ENCODE results near the gene SLMAP. TPM values are rescaled to one million over a fixed set of nuclear protein-coding genes. Genes with fewer than 3 reads are reported as not detected.

SLMAP gene
- total RNA-seq, 1 donor from 2014 or later = 37.8 TPM

- no peak for DNase-seq (ENCODE audit: extremely low read depth, low read depth, low spot score)
Measured at GRCh38 chr3:57927916-57928315, 171.8 kb downstream of the SLMAP start.

DNA sequence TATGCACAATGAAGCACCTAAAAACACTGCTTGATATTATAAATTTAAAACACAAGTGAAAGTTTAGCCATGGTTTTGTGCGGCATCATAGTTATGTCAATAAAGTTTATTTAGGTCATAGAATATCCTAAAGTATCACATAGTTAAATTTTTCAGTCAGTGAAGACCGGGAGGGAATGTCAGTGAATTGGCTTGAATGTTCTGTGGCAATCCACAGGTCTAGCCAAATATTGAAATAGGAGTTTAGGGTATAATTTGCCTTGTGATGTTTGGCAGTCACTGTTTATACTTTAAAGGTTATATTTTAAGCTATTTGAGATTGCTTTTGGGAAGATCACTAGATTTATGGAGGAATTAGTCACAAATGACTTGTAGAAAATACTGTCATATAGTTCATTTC is 172.4 kb downstream of the SLMAP start:
- DNase-seq (ENCODE audit: extremely low read depth, low read depth, low spot score) = no peak

- DNase-seq (ENCODE audit: extremely low read depth, low read depth, low spot score) = no peak
Measured at GRCh38 chr3:57929988-57930387, 173.9 kb downstream of the SLMAP start.

GRCh38 chr3:57933602-57934001 is 177.5 kb downstream of the SLMAP start:
- no peak for DNase-seq (ENCODE audit: extremely low read depth, low read depth, low spot score)

- no peak for DNase-seq (ENCODE audit: extremely low read depth, low read depth, low spot score)
Measured at GRCh38 chr3:57934373-57934772, 178.3 kb downstream of the SLMAP start.

- no peak for DNase-seq (ENCODE audit: extremely low read depth, low read depth, low spot score)
Measured at GRCh38 chr3:57935539-57935938, 179.4 kb downstream of the SLMAP start.

DNA sequence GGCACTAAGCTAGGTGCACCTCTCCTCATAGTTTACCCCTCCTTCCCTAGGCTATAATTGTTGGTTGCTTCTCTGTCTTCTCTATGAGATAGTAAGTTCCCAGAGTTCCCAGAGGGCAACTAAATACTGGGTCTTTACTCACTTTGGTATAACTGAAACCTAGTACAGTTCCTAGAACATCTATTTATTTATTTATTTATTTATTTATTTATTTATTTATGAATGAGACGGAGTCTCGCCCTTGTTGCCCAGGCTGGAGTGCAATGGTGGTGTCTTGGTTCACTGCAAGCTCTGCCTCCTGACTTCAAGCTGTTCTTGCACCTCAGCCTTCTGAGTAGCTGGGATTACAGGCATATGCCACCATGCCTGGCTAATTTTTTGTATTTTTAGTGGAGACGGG is 181.0 kb downstream of the SLMAP start:
- DNase-seq (ENCODE audit: extremely low read depth, low read depth, low spot score) = no peak

DNA sequence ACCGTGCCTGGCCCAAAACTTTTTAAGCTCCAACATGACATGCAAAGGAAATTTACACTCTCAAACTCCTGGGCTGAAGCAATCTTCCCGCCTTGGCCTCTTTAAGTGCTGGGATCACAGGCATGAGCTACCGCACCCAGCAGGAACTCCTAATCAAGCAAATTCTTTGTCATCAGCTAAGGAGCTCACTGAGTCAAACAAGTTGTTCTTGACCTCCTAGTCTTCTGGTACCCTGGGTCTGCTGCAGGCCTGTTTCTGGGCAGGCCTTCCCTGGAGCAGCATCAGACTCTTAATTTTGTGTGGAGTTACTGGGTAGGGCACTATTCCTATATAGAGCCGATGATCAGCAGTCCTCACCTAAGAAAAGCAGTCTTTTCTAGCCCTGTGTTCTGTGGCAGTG is 183.7 kb downstream of the SLMAP start:
- DNase-seq (ENCODE audit: extremely low read depth, low read depth, low spot score) = no peak

DNA sequence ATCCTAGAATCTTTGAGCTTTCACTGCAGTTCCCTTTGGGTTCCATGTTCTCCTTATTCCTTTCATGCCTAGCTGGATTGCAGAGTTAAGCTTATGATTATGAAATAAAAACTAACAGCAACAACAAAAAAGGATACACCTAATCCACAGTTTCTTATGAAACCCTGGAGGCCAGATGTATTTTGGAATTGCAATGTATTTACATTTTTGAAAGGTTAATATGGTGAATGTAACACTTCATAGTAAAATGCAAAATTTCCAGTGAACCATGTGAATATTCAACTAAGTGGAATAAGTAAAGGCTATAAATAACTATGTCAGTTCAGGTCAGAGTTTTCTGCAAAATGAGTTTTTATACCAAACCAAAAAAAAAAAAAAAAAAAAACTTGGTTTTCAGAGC is 186.3 kb downstream of the SLMAP start:
- DNase-seq (ENCODE audit: extremely low read depth, low read depth, low spot score) = no peak

GRCh38 chr3:57942872-57943283 is 186.8 kb downstream of the SLMAP start:
- DNase-seq (ENCODE audit: extremely low read depth, low read depth, low spot score) = no peak

DNA sequence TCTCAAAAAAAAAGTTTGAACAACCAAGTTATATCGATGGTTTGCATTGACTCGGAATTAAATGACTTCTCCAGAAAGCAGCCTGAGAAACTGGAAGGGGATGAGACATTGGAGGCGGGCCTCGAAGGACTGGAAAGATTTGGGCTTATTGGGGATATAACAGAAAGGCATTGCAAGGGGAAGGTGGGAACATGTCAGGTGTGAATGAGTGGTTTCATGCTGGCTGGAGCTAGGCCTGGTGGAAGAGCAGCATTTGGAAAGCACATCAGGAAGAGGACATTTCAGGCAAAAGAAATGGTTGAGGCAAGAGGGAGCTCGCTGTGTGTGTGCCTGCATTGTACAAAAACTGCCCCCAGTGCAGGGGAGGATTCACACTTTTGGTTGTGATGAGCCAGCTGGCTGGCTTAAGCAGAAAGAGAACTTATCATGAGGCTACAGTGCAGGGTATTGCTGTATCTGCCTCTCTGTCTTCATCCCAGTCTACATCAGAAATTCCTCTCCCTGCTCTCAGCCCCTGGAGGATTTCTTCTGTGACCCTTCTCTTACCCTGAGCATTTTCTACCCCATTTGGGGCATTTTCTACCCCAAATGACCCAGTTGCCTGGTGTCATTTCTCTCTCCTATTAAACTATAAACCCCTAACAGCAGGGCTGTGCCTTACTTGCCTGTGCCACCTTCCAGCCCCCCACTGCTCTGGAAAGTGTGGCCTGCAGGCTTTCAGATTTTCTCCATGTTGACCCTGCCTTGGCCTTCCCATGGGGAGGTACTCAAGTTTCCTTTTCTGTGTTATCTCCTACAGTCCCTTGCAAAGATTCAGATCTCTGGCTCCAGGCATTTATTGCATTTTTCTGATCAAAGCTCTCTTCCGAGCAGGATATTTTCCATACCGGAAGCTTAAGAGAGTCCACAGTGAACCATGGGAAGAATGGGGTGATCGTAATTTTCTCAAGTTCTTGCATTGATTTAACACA is 187.7 kb downstream of the SLMAP start:
- no peak for DNase-seq (ENCODE audit: extremely low read depth, low read depth, low spot score)

DNA sequence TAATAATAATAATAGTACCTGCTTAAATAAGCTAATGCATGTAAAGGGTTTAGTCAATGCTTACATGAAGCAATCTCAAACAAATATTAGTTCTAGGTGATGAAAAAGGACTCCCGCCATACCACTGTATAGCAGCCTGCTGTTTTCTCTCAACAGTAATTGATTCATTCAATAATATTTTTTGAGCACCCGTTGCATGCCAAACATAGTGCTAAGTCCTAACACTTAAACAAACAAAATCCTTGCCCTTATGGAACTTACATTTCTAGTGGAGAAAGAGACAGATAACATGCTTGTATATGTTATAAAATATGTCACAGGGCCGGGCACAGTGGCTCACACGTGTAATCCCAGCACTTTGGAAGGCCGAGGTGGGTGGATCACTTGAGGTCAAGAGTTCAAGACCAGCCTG is 190.9 kb downstream of the SLMAP start:
- DNase-seq (ENCODE audit: extremely low read depth, low read depth, low spot score) = no peak

GRCh38 chr3:57948080-57948671 is 192.1 kb downstream of the SLMAP start:
- DNase-seq (ENCODE audit: extremely low read depth, low read depth, low spot score) = no peak

DNA sequence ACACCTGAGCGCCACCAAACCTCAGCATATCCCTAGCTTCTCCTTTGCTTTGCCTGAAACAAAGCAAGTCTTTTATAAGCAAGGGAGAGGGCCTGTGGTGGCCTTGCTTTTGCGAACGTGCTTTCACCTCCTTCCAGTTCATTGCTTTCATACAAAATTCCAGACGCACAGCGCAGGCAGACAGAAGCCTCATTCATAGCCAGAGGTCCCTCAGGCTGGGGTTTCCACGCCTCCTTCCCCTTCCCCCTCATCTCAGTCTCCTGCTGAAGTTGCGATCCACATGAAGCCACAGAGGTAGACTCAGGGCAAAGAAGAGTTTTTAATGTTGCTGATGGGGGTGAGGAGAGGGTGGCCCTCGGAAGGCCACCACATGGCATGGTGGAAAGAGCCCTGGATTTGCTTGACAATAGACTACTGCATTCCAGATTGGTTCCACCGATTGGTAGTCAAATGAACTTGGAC is 192.7 kb downstream of the SLMAP start:
- no peak for DNase-seq (ENCODE audit: extremely low read depth, low read depth, low spot score)

DNA sequence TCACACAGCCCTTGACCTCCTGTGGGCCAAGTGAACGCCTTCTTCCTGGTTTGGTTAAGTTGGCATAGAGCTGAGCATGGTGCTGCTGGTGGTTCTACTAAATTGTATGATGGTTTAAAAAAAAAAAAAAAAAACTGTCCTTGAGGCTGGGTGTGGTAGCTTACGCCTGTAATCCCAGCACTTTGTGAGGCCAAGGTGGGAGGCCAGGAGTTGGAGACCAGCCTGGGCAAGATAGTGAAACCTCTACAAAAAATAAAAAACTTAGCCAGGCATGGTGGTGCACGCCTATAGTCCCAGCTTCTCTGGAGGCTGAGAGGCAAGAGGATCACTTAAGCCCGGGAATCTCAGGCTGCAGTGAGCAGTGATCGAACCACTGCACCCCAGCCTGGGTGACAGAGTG is 193.2 kb downstream of the SLMAP start:
- no peak for DNase-seq (ENCODE audit: extremely low read depth, low read depth, low spot score)

DNA sequence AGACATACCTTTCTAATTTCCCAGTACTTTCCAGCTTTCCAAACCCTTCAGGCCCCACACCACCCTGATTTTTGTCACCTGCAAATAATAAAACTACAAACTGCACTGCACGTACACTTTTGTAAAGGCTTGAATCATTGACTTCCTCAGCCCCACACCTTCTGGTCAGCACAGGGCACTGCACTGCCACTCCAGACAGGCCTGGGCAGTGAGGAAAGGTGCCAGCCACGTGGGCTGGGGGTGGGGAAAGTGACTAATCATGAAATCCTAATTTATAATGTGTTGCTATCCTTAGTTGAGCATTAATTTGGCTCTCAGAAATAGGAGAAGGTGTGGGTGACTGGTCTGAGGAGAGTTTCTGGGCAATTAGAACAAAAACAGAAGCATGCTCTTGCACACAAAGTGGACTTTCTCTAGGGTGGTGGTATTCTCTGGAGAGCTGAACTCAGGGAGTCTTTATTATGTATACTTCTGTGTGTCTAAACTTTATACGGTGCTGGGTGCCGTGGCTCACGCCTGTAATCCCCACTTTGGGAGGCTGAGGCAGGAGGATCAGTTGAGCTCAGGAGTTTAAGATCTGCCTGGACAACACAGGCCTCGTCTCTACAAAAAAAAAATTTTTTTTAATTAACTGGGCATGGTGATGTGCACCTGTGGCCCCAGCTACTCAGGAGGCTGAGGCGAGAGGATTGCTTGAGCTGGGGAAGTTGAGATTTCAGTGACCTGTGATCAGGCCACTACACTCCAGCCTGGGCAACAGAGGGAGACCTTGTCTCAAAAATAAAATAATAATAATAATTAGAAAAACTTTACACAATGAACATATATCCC is 193.9 kb downstream of the SLMAP start:
- no peak for DNase-seq (ENCODE audit: extremely low read depth, low read depth, low spot score)

DNA sequence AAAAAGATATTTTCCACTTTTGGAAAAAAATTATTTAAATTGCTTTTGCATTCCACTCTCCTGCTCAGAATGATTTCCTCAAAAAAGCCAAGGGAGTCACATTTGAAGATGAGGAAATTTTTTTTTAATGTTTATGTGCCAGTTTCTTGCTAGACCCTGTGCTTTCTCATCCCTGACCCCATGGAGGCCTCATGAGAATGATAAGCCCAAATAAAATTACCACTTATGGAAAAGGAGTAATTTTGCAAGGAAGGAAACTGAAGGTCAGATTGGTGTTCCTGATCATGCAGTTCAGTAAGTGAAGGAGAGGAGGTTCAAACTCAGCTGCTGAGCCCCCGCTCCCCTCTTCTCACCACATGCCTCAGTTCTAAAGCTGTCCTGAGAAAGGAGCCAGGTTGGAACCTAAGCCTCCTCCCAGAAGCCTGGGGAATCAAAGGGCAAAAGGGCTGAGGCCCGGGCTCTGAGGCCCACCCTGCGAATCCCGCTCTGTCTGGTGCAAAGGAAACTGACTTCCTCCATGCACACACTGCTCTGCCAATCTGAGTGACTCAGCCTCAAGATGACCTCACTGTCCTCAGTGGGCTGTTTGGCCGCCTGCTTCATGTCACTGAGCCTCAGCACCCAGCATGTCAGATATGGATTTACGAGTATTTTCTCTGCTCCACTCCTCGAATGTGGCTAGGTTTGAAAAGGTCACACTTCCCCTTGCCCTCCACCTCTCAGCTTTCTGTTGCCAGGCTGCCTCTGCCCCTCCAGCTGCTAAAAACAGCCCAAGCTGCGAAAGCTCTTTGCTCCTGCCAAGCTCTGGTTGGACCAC is 195.2 kb downstream of the SLMAP start:
- DNase-seq (ENCODE audit: extremely low read depth, low read depth, low spot score) = no peak

GRCh38 chr3:57952208-57952631 is 196.1 kb downstream of the SLMAP start:
- DNase-seq (ENCODE audit: extremely low read depth, low read depth, low spot score) = no peak

- DNase-seq (ENCODE audit: extremely low read depth, low read depth, low spot score) = no peak
Measured at GRCh38 chr3:57952651-57953050, 196.5 kb downstream of the SLMAP start.

DNA sequence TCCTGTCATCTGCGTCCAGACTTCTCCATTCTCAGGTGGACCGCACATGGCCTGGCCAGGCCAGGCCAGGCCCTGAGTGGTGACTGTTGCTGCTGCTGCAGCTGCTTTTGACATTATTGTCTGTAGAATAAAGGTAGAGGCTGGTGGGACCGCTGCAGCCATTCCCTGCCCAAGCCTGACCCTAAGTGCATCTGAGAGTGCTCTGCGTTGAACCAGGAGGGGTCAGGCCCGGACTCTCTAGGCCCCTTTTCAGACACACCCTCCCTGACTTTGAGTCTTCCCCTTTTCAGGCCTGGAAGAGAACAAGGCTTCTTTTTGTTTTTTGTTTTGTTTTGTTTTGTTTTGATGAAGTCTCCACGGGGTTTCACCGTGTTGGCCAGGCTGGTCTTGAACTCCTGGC is 197.5 kb downstream of the SLMAP start:
- no peak for DNase-seq (ENCODE audit: extremely low read depth, low read depth, low spot score)

All from glomerular endothelial cell (primary cell).